Stimulated activated CD4-positive, alpha-beta T cell treated with anti-CD3 and anti-CD28 coated beads, Interleukin-1b, Interleukin-23, amount 100 ng/mL, for 1 hour (primary cell): ENCODE data around the gene ANKRD33.

Source experiments
- DNase-seq, 2 donors: peaks; one replicate each; pipeline ENCODE4 v3.0.0-alpha.2; 2020; ENCODE audit warnings: low read depth in 2 of 2

ANKRD33 gene, protein sequence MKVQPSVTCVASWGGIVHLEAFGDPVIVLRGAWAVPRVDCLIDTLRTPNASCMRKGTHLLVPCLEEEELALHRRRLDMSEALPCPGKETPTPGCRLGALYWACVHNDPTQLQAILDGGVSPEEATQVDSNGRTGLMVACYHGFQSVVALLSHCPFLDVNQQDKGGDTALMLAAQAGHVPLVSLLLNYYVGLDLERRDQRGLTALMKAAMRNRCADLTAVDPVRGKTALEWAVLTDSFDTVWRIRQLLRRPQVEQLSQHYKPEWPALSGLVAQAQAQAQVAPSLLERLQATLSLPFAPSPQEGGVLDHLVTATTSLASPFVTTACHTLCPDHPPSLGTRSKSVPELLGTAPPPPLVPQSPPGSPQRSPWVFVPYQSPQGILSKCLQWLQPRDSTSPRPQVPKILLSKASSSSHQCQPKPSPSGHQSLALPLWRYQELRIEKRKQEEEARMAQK

DNA sequence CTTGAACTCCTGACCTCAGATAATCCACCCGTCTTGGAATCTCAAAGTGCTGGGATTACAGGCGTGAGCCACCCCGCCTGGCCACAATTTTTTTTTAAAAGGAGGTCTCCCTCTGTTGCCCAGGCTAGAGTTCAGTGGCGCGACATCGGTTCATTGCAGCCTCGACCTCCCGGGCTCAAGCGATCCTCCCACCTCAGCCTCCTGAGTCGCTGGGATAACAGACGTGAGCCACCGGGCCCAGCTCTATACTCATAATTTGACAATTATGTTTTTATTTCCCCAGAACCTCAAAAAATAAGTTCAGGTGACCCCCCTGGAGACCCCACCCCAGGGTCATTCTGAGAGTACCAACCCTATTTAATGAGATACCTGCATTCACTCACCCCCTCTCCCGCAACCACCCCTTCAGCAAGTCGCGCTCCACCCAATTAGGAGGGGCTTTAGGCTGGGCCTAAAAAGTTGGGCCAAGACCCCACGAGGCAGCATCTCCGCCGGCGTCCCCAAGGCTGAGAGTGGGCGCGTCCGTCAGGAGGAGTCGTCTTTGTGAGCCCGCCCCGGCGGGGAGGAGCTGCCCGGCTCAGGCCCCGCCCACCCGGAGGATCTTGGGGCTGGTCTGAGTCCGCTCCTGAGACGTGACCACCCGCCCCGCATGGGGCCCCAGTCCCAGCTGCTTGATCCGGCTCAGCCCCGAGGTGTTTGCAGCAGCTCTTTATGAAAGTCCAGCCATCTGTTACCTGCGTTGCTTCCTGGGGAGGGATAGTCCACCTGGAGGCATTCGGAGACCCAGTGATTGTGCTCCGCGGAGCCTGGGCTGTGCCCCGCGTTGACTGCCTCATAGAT lies at the start of gene ANKRD33:
TSS of gene ANKRD33 (plus strand) at position 628 of the 840 bp plus-strand sequence. CDS start at position 712, 84 bp downstream.
- DNase-seq, result no peak

DNA sequence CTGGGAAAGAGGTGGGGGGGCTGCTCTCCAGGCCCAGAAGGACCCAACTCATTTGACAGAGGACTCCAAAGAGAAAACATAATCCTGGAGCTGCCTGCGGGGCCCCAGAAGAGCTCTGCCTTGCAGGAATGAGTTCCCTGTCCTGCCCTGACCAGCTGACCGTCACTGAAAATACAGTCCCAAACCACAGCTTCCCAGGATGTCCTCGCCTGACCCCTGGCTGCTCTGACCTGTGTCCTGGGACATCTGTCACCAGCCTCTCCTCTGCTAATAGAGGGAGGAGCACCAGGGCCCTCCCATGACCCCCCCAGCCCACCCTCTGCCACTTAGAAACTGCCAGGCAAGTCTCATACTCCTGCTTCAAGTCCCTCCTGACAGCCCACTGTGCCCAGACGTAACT lies 49.1 kb upstream of the ANKRD33 start:
- DNase-seq, result no peak

DNA sequence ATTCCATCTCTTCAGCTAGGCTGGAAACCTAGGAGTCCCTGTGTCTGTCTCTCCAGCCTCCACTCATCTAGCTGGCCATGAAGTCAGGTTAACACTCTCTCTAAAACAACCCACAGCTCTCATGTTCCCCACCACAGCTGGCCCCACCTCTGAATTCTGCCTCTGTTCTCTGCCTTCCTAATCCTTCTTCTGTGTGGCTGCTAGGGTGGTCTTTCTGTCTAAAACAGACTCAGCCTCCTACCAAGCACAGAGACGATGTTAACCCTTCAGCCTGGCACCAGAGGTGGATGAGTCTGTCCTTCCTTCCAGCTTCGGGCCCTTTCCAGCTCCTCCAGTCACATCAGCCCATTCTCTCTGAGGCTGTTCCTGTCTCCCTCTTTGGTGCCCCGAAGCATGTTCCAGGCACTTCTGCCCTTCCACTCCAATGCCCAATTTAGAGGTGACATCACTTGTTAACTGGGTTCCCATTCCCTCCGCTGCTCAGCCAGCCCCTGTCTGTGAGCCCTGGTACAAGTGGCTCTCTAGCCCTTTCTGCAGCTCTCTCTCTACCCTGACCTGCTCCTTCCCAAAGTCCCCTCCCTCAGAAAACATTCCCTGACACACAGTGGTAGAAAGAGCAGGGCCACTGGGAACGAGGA lies 48.5 kb upstream of the ANKRD33 start:
- DNase-seq, result no peak

DNA sequence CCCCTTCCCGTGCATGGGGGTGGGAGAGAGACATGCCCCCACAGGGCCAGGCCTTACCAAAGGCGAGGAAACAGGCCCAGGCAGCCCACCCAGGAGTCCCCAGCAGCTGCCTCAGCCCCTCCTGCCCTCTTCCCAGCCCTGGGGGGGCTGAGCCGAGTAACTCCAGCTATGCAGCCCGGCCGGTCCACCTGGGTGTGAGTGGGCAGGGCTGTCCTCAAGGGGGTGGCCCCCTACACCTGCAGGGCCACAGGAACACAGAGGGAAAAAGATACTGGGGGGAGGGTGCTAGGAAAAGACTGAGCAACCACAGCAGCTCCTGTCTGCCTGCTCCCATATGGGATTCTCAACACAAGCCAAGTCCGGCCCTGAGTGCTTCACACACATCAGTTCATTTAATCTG lies 46.9 kb upstream of the ANKRD33 start:
- no peak for DNase-seq

DNA sequence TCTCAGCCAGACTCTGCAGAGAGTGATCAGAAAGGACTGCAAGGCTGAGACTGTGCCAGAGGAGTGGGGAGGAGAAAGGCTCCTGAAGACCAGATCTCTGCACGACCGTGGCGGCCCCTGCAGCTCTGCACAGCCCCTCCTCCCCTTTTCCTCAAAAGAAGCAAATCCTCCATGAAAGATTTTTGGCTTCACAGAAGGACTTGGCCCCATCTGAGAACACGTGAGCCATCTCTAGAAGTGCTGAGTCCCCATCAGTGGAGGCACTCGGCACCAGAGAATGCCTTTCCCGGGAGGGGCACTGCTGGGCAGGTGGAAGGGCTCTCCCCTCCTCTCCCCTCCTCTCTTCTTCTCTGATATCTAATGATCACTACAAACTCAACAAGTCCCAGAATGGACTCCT lies 46.2 kb upstream of the ANKRD33 start:
- no peak for DNase-seq

DNA sequence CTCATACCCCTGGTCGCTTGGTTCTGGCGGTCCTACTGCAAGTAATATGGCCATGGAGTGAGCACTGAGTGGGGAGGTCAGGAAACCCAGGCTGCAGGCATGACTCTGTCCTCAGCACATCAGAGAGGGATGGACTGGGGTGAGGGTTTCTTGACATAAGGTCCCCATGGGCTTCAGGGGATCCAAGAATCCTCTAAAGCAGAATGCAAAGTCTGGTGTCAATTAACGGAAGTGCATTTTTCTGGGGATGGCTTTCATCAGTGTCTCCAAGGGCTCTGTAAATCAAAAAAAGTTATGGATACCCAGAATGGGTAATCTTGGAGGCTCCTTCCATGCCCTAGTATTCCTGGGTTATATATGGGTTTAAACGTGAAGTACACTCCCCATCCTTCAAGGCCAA lies 43.0 kb upstream of the ANKRD33 start:
- no peak for DNase-seq

DNA sequence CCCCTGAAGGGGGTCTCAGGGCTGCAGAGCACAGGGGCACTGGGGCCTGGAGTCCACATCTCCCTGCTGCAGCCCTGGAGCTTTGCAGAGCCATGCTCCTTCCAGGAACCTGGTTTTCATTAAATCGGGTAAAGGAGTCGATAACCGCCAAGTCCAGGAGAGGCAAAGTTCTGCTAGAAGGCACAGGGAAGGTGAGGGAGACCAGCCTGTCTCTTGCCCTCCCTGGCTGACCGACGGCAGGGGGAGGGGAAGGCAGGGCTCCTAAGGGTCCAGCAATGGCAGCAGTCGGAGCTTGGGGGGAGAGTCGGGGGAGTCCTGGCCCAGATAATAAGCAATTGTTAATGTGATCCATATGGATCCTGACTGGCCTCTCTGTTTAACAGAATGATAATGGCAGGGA lies 42.4 kb upstream of the ANKRD33 start:
- DNase-seq, result no peak

DNA sequence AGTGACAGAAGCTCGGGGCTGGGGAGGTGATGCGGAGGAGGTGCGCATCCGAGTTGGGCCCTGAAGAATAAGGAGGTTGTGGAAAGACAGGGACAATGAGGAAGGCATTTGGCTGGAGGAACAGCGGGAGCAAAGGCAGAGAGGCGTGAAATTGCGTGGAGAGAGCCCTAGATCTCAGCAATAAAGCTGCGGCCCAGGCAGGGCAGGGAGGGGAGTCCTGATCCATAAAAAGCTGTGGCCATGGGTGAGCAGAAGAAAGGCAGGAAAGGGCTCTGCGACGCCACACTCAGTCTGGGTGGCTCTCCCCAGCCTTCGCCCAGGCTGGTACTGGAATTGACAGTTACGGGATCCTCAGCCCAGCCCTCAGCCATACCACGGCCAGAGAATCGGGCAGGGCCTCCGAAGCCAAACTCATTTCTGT lies 41.6 kb upstream of the ANKRD33 start:
- no peak for DNase-seq

DNA sequence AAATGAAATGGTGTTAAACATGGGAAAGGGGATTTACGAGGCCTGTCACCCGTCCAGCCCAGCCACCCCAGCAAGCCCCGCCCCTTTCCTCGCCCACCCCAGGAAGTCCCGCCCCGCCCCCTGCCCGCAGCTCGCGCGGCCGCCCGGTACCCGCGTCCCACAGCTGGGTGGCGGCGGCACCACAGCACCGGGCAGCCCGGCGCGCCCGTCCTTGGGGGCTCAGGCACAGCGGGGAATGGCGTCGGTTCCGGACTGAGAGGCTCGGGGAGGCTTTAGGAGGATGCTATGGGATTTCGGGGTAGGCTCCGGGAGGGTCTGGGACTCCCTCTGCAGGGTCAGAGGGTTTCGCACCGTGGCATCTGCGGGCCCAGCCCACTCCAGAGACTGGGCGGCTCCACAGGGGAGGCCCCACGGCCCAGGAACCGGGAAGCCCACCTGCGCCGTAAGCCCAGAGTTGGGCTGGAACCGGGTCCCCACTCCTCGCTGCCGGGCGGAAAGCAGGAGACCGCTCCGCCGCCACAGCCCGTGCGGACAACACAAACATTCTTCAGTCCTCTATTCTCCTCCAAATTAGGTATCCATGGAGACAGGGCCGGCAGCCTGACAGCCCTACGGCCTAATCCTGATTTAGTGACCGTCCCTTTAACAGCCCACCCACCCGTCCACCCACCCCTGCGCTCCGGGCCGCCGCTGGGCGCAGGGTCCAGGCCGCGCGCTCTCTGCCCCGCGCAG lies 40.8 kb upstream of the ANKRD33 start:
- peak in 1 of 2 donors; percentile 33 for DNase-seq

DNA sequence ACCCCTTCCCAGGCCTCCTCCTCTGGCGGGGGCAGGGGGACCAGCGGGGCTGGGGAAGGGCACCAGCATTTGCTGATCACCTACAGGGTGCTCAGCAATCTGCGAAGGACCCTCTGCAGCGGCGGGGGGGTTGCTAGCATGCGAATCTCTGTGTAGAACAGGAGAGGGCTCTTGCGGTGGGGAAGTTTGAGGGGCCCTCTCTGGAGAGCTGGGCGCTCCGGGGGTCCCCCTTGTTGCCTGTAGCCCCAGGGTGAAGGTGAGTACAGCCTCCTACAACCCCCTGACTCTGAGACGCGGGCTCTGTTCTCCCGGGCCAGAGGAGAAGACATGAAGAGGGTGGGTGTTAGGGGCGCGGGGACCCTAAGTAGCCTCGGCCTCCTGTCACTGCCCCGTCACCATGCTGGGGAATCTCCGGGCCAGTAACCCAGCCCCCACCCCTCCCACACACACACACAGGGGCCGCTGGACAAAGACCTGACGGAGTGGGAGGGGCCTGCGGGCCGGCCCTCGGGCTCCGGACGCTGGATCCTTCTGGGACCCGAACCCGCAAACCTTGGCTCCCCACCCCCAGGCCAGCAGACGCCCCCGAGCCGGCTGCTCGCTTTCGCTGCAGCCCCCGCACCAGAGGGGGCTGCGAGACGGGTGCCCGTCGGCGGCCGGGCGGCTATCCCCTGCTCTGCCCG lies 40.1 kb upstream of the ANKRD33 start:
- no peak for DNase-seq

DNA sequence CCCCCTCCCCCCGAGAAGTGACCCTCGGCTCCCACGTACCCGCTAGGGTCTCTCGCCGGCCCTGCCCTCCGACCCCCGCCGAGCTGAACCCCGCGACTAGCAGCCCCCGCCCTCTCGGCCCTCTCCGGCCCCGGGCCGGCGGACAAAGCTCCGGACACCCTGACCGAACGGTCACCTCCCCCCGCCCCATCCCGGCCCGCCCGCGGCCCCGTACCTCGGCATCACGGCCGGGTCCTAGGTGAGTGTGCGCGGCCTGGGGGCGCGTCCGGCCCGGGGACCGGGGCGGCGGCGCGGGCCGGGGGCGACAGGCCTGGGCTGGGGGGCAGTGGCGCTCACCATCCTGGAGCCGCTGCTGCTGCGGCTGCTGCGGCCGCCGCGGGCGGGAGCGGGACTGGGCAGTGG lies 39.6 kb upstream of the ANKRD33 start, which contains the start of gene FIGNL2:
TSS of gene FIGNL2 (minus strand) at position 393 of the 402 bp plus-strand sequence. CDS start 26,305 bp downstream, outside the sequence.
- DNase-seq, result no peak

DNA sequence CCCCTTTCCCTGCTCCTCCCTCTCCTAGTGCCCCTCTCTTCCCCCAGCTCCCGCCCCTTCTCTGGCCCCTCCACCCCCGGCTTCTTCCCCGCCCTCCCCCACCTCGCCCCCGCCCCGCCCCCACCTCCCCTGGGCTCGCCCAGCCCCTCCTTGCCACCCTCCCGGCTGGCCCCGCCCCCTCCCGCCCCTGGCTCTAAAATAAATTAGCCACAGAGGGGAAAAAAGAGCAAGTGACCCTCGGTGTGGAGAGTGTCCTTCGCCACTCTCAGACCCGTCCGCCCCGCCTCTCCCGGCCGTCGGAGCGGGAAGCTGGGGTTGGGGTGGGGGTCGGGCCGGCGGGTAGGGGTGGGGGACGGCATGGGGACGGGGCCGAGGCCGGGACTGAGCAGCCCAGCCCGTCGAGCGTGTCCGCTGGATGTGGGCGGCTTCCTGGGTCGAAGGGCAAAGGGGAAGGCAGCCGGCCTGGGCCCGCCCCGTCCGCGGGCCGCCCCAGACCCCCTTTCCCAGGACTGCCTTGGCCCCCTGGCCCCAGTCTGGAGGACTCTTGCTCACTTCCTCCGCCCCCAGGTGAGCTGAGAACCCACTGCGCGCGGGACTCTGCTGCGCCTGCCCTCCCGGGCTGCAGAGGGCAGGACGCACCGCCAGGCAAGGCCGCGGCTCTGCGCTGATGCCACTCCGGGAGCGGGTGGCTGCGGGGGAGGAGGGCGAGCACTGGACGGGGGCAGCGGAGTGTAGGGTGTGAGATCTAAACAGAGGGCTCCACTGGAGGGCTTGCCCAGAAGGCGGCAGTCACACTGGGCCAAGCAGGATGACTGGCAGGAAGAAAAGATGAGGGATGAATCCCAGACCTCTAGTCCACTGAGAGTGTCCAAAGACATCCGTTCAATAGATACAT lies 38.8 kb upstream of the ANKRD33 start:
- DNase-seq, result no peak

DNA sequence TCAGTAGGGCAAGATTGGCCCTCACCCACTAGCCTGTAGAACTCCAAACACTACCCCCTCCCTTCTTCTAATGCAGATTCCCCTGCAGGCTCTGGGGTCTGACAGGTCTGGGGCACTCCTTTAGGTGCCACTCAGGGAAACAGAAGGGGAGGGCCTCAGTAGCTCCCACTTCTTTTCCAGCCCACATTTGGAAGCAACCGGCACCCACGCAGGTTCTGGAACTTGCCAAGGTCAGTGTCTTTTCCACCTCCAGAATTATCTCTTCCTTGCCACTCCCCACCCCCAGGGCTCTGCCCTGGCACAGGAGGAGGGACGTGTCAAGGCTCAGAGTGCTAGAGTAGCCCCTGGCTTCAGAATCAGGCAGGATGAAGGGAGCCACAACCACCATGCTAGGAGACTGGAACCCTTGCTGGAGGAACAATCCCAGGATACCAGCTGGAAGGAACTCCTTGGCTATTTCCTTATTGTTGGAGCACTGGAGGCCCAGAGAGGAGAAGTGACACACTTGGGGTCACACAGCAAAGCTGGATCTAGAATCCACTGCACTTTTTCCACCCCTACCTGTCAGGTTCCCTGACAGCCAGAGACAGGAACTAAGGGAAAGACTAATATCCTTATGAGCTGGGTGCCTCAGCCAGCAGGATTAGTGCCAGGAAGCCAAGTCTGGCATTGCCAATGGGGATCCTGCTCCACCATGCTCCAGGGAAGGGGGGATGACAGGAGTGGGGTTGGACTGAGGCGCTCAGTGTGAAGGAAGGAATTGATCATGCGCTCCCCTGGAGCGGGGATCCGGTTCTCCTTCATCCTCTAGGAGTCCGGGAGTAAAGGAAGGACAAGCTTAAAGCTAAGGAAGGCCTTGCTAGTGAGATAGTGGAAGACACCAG lies 37.6 kb upstream of the ANKRD33 start:
- DNase-seq, result no peak

DNA sequence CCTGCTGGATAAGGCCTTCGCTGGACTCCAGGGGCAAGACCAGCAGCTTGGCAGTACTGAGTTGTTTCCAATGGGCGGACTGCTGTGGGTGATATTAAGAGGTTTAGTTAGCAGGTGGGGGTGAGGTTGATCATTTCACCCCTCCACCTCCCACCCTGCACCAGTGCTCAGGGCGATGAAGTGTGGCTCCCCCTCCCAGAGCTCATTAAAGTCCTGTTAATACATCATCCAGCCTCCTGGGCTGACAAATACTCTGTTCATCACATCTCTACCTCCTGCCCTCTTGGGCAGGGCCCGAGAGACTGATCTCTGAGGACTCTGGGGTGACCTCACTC lies 37.0 kb upstream of the ANKRD33 start:
- no peak for DNase-seq

DNA sequence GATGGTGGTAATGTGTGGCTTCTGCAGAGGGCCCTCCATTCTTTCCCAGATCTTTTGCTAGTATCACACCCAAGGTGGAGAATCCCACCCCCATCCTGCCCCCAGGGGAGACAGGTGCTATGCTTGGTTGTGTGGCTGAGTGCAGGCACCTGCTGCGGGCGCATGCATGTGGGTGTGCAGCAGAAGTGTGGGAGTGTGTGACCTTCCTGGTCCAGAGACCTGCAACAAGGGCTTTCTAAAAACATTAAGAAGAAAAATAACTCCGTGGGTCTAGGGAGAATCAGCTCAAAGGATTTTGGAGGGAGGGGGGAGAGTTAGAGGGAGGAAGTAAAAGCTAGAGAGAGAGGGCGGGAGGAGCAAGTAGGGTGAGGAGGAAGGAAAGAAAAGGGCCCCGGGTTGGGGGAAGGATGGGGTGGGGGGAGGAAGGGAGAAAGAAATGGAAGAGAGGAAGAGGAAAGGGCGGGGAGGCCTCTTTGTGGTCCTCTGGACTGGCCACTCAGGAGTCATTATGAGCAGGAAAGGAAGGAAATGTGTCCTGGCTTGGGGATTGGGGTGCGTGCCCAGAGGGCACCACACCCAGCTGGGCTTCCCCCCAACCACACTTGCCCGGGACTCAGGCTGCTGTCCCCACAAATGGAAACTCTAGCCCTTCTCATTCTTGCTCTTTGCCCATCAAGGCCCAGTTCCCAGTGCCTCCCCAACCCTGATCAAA lies 36.3 kb upstream of the ANKRD33 start:
- DNase-seq, result no peak

DNA sequence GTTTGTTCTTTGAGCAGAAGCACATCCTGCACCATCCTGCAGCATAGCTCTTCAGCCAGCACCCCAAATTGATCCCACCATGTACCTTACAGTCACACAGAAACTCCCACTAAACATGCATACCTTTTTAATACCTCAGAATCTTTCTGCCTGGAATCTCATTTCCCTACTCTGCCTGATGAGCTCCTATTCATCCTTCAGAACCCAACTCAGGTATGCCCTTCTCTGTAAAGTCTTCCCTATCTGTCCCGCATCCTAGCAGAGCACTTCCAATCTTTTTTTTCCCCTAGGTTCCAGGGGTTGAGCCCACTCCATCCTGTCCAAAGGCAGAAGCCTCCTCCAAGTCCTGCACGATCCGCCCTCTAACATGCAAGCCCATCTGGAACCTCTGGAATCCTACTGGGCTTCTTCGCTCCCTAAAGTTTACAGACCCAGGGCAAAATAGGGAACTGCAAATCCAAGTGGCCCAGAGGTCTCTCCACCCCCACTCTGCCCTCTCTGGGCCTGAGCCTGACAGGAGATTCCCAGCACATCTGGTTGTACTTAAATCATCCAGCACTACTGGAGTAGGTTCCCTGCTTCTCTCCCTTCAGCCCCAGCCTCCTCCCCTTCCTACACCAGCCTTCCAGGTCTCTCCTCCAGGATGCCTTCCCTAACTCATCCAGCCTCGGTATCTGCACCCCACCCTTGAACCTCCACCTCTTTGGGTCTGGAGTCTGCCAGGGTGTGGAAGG lies 35.3 kb upstream of the ANKRD33 start:
- DNase-seq, result no peak

DNA sequence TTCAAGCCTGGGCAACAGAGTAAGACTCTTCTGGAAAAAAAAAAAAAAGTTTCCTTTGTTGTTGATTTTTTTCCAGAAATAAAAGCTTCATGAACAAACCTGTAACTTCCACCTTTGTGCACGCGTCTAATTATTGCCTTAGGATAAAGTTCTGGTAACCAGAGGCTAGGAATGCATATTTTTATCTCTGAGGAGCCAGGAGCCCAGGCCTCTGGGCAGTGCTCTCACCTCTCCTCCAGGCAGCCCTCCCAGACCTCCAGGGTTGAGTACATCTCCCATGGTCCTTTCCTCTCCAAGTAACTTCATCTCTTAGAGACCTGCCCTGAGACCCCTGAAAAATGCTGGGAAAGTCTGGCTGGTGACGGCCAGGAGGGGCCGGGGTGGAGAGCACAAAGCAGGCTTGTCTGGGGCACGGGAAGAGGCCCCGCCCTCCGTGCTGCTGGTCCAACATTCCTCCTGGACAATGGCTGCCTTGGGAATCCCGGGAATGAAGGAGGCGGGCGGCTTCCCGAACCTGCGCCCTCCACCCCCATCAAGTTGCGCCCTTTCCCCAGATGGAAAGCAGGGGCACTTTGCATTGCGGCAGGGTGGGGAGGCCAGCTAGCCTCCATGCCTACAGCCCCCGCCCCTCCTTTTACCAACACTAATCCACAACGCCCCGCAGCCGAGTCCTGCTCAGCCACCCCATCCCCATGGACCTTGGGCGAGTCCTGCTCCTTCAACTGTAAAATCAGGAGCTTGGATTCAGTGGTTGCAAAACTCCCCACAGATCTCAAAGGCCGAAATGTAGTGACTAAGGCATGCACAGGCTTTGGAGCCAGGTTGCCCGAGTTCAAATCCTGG lies 32.1 kb upstream of the ANKRD33 start:
- DNase-seq, result no peak
